Tibial nerve (tissue), 4 donors: ENCODE results near the gene RYR1.

ENCODE experiments used
- EP300 ChIP-seq, 2 donors: sonication (generic); formaldehyde crosslinking; IDR thresholded peaks; one replicate each; pipeline ENCODE4 v1.6.1; 2017; ENCODE audit warnings: antibody characterized with exemption in 2 of 2, mild to moderate bottlenecking in 1 of 2
- POLR2A ChIP-seq, 2 donors: fragments of 450-650 bp; IDR thresholded peaks; one replicate each; pipeline ENCODE4 v1.6.1; 2017; ENCODE audit warnings: antibody characterized with exemption in 2 of 2, mild to moderate bottlenecking in 2 of 2, moderate library complexity in 2 of 2
- TF ChIP-seq, protein P1 (sequence below), 5 experiments: fragments of 200-600 bp in 3 of 5; fragments of 450-650 bp in 2 of 5; sonication (generic) in 3 of 5; IDR thresholded peaks; one replicate each; pipeline ENCODE4 v1.5.1; 2016 to 2019; ENCODE audit warnings: antibody characterized with exemption in 5 of 5, mild to moderate bottlenecking in 3 of 5, moderate library complexity in 2 of 5

DNA sequence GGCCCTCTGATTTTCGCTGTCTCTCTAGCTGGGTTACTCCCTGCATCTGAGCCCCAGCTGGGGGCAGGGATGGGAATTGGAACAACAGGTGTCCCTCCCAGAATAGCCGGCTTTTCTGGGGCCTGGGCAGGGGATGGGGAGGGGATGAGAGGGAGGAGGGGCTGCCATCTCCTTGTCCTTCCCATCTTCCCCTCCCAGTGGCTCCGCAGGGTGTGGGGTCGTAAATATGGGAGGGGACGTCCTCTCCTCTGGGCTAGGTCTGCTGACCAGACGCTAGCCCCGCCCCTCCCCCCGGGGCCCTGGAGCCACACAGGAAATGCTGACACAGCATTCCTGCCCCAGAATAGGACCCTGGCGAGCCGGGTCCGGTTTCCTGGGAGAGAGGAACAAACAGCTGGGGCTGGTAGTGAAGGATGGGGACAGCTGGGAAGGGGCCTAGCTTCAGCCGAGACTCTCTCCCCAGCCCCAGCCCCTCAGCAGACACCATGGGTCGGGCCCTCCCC, 1.1 kb downstream of the RYR1 start:
- TF ChIP-seq, protein P1, sequence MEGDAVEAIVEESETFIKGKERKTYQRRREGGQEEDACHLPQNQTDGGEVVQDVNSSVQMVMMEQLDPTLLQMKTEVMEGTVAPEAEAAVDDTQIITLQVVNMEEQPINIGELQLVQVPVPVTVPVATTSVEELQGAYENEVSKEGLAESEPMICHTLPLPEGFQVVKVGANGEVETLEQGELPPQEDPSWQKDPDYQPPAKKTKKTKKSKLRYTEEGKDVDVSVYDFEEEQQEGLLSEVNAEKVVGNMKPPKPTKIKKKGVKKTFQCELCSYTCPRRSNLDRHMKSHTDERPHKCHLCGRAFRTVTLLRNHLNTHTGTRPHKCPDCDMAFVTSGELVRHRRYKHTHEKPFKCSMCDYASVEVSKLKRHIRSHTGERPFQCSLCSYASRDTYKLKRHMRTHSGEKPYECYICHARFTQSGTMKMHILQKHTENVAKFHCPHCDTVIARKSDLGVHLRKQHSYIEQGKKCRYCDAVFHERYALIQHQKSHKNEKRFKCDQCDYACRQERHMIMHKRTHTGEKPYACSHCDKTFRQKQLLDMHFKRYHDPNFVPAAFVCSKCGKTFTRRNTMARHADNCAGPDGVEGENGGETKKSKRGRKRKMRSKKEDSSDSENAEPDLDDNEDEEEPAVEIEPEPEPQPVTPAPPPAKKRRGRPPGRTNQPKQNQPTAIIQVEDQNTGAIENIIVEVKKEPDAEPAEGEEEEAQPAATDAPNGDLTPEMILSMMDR (IDR thresholded peaks at IDR 0.05): no peak
- no peak for TF ChIP-seq POLR2A (IDR thresholded peaks at IDR 0.05)
- no peak for TF ChIP-seq EP300 (IDR thresholded peaks at IDR 0.05)
